ENCODE measurements around the gene DUOXA2.
"Not testable (repeated sequence)": the region's sequence is repeated elsewhere in the genome, so short reads cannot be mapped to it uniquely, and the experiment has no call there.

DUOXA2 gene

GRCh38 chr15:45100884-45101625 is 13.1 kb upstream of the DUOXA2 start:
- no peak for TF ChIP-seq CTCF (IDR thresholded peaks at IDR 0.05; ENCODE audit: borderline replicate concordance, insufficient read depth, low read depth, low read length)

GRCh38 chr15:45101749-45102148 is 12.4 kb upstream of the DUOXA2 start:
- no peak for TF ChIP-seq CTCF (IDR thresholded peaks at IDR 0.05; ENCODE audit: borderline replicate concordance, insufficient read depth, low read depth, low read length)
- H3K4me3 ChIP-seq (ENCODE audit: low read depth, low read length) = no peak overlapping the region

More at GRCh38 chr15:45100884-45101625, 13.1 kb upstream of the DUOXA2 start:
- no peak overlapping the region for H3K4me3 ChIP-seq (ENCODE audit: low read depth, low read length)

GRCh38 chr15:45102226-45102625 is 11.9 kb upstream of the DUOXA2 start:
- no peak for TF ChIP-seq CTCF (IDR thresholded peaks at IDR 0.05; ENCODE audit: borderline replicate concordance, insufficient read depth, low read depth, low read length)
- H3K4me3 ChIP-seq (ENCODE audit: low read depth, low read length) = no peak overlapping the region

- not testable (repeated sequence) for H3K4me3 ChIP-seq (ENCODE audit: low read depth, low read length)
These were observed 10.0 kb upstream of the DUOXA2 start for GRCh38 chr15:45104170-45104569.

- no peak for TF ChIP-seq CTCF (IDR thresholded peaks at IDR 0.05; ENCODE audit: borderline replicate concordance, insufficient read depth, low read depth, low read length)
- H3K4me3 ChIP-seq (ENCODE audit: low read depth, low read length) = no peak overlapping the region
These were observed 8.5 kb upstream of the DUOXA2 start for GRCh38 chr15:45105586-45105985.

GRCh38 chr15:45106002-45106790 is 7.9 kb upstream of the DUOXA2 start:
- H3K4me3 ChIP-seq (ENCODE audit: low read depth, low read length) = no peak overlapping the region
- TF ChIP-seq CTCF (IDR thresholded peaks at IDR 0.05; ENCODE audit: borderline replicate concordance, insufficient read depth, low read depth, low read length) = no peak

- TF ChIP-seq CTCF (IDR thresholded peaks at IDR 0.05; ENCODE audit: borderline replicate concordance, insufficient read depth, low read depth, low read length) = no peak
- H3K4me3 ChIP-seq (ENCODE audit: low read depth, low read length) = no peak overlapping the region
These were observed 6.0 kb upstream of the DUOXA2 start for GRCh38 chr15:45107941-45108630.
